Measurements from ENCODE around the gene TTC39B.

- TF ChIP-seq GATA2 (IDR thresholded peaks at IDR 0.05; ENCODE audit: low read depth, low read length) (no peak), GATA3 (IDR thresholded peaks at IDR 0.05; ENCODE audit: low read depth, low read length) (no peak)
Measured at GRCh38 chr9:15240927-15241326, 66.1 kb downstream of the TTC39B start.

Data from SH-SY5Y (cell line).